Measurements from ENCODE around the gene ZNF837.
"Not testable (repeated sequence)": the region's sequence is repeated elsewhere in the genome, so short reads cannot be mapped to it uniquely, and the experiment has no call there.

The ZNF837 gene

DNA sequence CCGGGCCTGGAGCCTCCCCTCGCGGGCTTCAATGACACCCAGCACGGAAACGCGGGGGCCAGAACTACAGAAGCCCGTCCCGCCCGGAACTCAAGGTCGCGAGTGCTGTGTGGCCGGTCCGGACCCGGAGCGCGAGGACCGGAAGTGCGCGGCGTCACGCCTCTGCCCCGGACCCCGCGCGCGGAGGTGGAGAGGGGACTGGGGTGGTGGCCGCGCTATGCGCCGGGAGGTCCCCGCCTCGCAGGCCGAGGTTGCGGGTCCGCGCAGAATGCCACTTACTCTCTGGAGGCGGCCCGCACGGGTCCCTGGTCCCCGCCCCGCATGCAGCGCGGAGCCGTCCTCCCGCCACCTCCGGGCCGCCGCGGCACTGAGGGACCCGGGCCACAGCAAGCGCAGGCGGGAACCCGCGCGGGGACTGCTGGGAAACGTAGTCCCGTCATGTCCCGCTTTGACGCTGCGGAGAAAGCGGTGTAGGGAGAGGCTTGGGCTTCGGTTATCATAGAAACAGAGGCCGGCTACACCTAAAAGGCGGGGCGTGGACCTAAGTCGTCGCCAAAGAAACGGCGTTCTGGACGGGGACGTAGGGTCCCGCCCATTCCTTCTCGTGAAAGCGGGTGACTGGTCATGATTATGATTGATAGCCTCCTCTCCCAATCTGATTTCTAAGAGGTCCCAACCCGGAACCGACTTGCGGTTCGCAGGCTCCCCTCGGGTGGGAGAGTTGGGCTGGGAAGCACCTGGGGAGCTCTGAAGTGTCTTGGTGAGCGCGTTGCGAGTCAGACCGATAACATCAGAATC, at the start of gene ZNF837:
TSS of gene ZNF837 (minus strand) at position 369 of the 798 bp plus-strand sequence. CDS start 11,698 bp downstream, outside the sequence.
- Mint-ChIP-seq H3K4me1 (peaks cover 32% of the 10 kb centered on the region), H3K36me3 (peaks cover 22% of the 10 kb centered on the region), H3K9me3 (no peaks in the 10 kb centered on the region), H3K4me3 (peak within 1 kb of the TSS; percentile 85), H3K27ac (peak within 1 kb of the TSS; percentile 93)
- DNase-seq (ENCODE audit: low spot score in 2 of 2) (peak; percentile 93 to 98), ATAC-seq (peak; percentile 91)

DNA sequence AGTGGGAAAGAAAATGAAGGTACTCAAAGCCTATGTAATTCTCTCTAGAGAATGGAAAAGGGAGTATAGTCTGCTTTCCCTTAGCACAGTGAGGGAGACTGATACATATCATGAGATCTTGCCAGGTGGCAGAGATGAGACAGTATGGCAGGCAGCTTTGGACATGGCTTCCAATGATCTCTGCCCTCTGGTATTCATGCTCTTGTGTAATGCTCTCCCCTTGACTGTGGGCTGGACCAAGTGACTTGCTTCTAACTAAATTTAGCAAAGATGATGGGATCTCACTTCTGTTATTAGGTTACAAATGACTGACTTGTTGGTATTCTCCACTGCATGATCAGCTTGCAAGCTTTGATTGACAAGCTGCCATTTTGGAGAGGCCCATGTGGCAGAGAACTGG, 48.9 kb upstream of the ZNF837 start:
- no peaks in the 10 kb centered on the region for H3K4me1 Mint-ChIP-seq
- ATAC-seq = no peak
- H3K36me3 Mint-ChIP-seq = peaks cover 22% of the 10 kb centered on the region
- no peak overlapping the region for H3K27ac Mint-ChIP-seq
- no peak overlapping the region for H3K4me3 Mint-ChIP-seq
- DNase-seq (ENCODE audit: low spot score in 2 of 2) = no peak
- H3K9me3 Mint-ChIP-seq = peaks cover 25% of the 10 kb centered on the region

DNA sequence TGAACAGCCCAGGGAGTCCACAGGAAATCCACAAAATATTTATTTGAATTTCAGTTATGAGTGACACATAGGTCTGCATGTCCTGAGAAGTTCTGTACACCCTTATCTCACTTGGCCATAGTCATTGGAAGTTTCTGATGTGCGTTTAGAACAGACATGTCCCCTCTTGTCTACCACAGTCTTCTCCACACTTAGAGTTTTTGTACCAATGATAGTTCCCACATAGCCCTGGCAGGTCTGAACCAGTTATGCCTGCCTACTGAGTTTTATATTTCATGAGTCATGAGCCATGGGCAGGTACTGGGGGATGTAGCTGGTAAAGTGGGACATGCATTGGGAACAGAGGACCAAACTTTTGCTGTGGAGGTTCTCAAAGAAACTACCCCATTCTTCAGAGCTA, 47.8 kb upstream of the ZNF837 start:
- Mint-ChIP-seq H3K4me3 (no peak overlapping the region), H3K9me3 (peaks cover 25% of the 10 kb centered on the region), H3K4me1 (no peaks in the 10 kb centered on the region), H3K27ac (no peak overlapping the region), H3K36me3 (peaks cover 11% of the 10 kb centered on the region)
- no peak for ATAC-seq
- no peak for DNase-seq (ENCODE audit: low spot score in 2 of 2)

DNA sequence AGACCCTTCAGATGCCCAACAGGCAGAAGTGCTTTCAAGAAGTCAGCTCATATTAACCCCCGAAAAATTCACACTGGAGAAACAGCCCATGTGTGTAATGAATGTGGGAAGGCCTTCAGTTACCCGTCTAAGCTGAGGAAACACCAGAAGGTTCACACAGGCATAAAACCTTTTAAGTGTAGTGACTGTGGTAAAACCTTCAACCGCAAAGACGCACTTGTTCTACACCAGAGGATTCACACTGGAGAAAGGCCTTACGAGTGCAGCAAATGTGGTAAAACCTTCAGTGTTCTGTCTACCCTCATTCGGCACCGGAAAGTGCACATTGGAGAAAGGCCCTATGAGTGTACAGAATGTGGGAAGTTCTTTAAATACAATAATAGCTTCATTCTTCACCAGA, 36.2 kb upstream of the ZNF837 start:
- ATAC-seq = no peak

DNA sequence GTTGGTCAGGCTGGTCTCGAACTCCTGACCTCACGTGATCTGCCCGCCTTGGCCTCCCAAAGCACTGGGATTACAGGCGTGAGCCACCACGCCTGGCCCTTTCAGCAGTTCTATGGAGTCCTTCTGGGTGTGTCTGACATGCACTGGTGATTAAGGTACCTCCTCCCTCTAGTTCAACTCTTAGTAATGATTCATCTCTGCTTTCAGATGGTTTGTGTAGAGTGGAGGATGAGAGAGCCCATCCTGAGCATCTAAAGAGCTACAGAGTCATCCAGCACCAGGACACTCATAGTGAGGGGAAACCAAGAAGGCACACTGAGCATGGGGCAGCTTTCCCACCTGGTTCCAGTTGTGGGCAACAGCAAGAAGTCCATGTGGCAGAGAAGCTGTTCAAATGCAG, 35.8 kb upstream of the ZNF837 start:
- DNase-seq (ENCODE audit: low spot score in 2 of 2) = no peak
- Mint-ChIP-seq H3K4me1 (no peaks in the 10 kb centered on the region), H3K9me3 (no peaks in the 10 kb centered on the region), H3K27ac (no peak overlapping the region), H3K36me3 (peaks cover 83% of the 10 kb centered on the region), H3K4me3 (no peak overlapping the region)
- ATAC-seq = peak; percentile 24

More for the DNA sequence above, 36.2 kb upstream of the ZNF837 start:
- no peak for DNase-seq (ENCODE audit: low spot score in 2 of 2)
- Mint-ChIP-seq H3K4me1 (no peaks in the 10 kb centered on the region), H3K36me3 (peaks cover 78% of the 10 kb centered on the region), H3K9me3 (no peaks in the 10 kb centered on the region), H3K27ac (no peak overlapping the region), H3K4me3 (no peak overlapping the region)

DNA sequence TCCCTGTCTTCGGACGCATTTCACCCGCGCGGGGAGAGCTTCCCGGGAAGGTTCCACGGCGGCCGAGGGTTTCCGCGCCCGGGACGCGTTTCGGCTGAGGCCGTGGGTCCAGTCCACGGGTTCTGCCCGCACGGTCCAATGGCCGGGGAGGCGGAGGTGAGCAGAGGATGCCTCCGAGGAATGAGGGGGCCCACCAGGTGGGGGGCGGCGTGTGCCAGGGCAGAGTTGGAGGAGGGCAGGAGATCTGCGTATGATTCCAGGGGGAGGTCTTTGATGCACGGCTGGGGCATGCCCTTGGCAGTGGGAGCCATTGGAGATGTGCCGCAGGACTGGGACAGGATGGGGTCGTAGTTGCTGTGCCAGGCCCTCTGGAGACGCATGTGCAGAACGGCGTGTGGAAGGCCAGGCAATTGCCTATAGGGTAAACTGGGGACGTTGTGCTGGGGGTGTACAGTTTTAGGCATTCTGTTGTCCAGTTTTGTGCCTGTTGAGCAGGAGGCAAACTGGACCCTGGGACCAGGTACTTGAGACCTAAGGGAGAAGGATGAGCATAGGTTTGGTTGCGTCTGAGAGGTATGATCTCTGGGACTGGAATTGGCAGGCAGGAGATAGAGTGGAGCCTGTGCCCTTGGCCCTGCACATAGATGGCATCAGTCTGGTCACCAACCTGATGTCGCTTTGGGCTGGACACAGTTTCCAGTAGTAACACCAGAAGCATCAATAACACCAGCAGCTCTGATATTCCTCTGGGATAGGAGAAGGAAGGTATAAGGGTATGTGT, 28.4 kb upstream of the ZNF837 start:
- Mint-ChIP-seq H3K9me3 (no peaks in the 10 kb centered on the region), H3K4me3 (peak overlapping the region; percentile 92), H3K27ac (peak overlapping the region; percentile 90), H3K36me3 (peaks cover 34% of the 10 kb centered on the region), H3K4me1 (peaks cover 37% of the 10 kb centered on the region)
- peak in 1 of 2 donors; percentile 69 for DNase-seq (ENCODE audit: low spot score in 2 of 2)
- ATAC-seq = peak; percentile 19

DNA sequence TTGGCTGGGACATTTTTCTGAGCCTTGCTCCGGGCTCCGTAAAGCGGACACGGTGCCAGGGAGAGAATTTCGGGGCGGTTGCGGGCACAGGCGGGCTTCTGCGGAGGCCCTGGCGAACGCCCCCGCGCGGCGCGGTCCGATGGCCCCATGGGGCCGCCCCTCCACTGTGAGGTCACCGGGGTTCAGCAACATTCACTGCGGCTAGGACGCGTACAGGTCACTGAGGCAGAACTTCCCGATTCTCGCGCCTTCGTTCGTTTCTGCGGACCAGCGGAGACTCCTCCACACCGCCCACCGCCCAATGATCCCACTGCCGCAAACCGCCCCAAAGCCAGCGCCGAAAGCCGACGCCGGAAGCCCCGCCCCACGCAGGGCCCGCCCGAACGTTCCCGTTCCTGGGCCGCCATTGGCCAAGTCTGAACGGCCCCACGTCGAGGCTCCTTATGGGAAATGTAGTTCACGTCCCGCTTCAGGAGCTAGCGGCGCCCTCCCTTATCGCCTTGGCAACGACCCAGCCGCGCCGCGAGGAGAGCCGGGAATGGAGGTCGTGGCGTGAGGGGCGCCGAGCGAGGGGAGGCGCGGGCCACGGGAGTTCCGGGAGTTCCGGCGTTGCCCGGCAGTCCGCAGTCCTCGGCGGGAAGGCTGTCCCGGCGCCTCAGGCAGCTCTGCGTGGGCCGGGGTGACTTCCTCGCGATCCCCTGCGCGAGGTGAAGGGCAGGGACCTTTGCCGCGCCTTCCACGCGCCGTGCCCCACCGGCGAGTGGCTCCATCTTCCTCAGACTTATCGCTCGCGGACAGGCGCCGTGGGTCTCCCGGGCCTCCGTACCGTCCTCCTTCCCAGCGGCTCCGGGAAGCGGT, 27.6 kb upstream of the ZNF837 start, which contains the start of gene ZNF584:
TSS of gene ZNF584 (plus strand) at position 498 of the 858 bp plus-strand sequence. CDS start 499 bp downstream, outside the sequence.
- DNase-seq (ENCODE audit: low spot score in 2 of 2) (peak; percentile 92 to 97), ATAC-seq (peak; percentile 96)
- peak within 1 kb of the TSS; percentile 92 for H3K4me3 Mint-ChIP-seq
- H3K9me3 Mint-ChIP-seq = no peaks in the 10 kb centered on the region
- peaks cover 27% of the 10 kb centered on the region for H3K36me3 Mint-ChIP-seq
- H3K4me1 Mint-ChIP-seq = peaks cover 37% of the 10 kb centered on the region
- peak within 1 kb of the TSS; percentile 90 for H3K27ac Mint-ChIP-seq

DNA sequence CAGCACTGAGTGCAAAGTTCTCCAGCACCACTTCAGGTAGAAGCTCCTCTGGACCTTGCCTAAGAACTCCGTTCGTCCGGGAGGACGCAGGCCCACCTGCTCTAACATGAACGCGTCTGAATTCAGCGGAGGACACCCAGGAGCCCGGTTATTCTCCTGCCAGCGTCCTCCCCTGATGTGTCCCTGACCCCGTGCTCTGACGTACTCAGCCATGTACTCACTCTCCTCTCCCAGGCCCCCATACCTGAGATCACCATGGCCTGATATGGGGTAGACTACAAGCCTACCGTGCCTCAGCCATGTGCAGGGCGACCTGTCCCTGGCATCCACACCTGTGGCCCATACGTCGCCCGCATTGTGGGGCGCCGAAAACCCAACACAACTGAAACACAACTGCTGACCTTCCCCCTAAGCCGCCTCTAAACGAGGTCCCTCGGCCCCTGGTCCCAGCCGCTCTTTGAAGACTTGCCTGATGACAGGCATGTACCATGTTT, 26.9 kb upstream of the ZNF837 start:
- ATAC-seq (peak; percentile 49), DNase-seq (ENCODE audit: low spot score in 2 of 2) (no peak)
- H3K27ac Mint-ChIP-seq = peak overlapping the region; percentile 90
- no peaks in the 10 kb centered on the region for H3K9me3 Mint-ChIP-seq
- H3K4me3 Mint-ChIP-seq = peak overlapping the region; percentile 92
- peaks cover 37% of the 10 kb centered on the region for H3K4me1 Mint-ChIP-seq
- H3K36me3 Mint-ChIP-seq = peaks cover 20% of the 10 kb centered on the region

DNA sequence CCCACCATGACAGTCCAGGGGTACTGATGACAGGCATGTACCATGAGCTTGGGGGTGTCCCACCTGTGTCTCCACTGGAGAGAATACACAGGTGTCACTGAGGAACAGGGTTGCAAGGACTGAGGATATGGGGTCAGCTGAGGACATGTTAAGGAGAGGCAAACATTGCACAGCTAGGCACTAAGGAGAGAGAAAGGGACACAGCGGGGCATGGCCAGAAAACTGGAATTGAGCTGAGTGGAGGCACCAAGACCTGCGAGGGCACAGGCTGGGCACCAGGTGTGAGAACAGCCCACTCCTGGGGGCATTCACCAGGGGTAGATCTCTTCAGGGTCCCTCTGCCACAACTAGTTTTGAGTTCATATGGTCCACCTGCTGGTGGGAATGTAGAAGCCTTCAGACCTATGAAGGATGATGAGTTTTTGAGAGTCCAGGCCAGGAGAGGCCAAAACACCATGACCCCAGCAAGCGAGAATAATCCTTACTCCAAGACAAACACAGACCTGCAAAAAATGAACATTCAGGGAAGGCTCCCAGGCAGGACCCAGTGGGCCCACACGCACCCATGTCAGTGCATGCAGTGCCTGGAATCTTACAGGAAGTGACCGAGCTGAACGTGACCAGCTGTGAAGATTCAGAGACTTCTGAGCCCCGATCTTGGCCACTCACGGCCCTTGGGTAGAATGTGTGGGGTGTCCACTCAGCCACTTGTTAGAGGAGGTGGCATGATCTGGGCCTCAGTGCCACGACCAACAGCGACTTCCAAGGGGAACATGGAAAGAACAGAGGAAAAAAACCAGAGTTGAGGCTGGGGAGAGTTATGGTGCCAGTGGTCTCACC, 26.2 kb upstream of the ZNF837 start:
- Mint-ChIP-seq H3K4me3 (peak overlapping the region; percentile 92), H3K4me1 (peaks cover 37% of the 10 kb centered on the region), H3K27ac (peak overlapping the region; percentile 90), H3K9me3 (no peaks in the 10 kb centered on the region), H3K36me3 (peaks cover 14% of the 10 kb centered on the region)
- ATAC-seq (no peak), DNase-seq (ENCODE audit: low spot score in 2 of 2) (no peak)

DNA sequence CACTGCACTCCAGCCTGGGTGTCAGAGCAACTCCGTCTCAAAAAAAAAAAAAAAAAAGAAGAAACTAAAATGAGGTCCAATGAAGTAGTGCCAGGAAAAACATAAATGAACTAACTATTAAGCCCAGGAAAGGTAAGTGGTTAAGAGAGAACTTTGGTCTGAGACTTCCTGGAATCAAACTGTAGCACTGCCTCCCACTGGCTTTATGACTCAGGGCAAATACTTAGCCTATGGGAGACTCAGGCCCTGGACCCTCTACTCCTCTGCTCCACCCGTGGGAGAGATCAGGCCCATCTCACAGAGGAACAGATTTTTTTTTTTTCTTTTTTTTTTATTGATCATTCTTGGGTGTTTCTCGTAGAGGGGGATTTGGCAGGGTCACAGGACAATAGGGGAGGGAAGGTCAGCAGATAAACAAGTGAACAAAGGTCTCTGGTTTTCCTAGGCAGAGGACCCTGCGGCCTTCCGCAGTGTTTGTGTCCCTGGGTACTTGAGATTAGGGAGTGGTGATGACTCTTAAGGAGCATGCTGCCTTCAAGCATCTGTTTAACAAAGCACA, 23.2 kb upstream of the ZNF837 start:
- H3K27ac Mint-ChIP-seq; H3K9me3 Mint-ChIP-seq; DNase-seq (ENCODE audit: low spot score in 2 of 2); ATAC-seq; H3K4me3 Mint-ChIP-seq: not testable (repeated sequence)
- H3K36me3 Mint-ChIP-seq = peaks cover 15% of the 10 kb centered on the region
- H3K4me1 Mint-ChIP-seq = peaks cover 39% of the 10 kb centered on the region

DNA sequence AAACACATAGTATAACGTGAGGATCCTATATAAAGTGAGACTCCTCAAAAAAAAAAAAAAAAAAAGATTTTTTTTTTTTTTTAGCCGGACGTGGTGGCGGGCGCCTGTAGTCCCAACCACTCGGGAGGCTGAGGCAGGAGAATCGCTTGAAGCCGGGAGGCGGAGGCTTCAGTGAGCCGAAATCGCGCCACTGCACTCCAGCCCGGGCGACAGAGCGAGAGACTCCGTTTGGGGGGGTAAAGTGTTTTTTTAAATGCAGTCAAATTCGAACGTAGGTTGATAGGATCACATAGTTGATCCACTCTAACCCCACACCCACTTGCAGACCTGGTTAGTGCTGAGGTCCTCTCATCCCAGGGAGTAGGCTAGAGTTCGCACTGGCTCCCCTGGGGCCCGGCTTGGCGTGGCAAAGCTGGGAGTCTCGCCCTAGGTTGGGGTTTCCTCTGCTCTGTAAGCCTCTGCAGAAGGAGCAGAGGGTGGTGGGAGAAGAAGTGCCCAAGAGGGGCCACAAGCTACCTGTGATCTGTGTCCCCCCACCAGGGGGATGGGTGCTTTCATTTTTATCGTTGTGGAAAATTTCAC, 21.1 kb upstream of the ZNF837 start:
- Mint-ChIP-seq H3K9me3 (no peaks in the 10 kb centered on the region), H3K36me3 (peaks cover 15% of the 10 kb centered on the region), H3K4me3 (peak overlapping the region; percentile 88), H3K27ac (peak overlapping the region; percentile 96), H3K4me1 (peaks cover 23% of the 10 kb centered on the region)
- DNase-seq (ENCODE audit: low spot score in 2 of 2) (no peak), ATAC-seq (no peak)

DNA sequence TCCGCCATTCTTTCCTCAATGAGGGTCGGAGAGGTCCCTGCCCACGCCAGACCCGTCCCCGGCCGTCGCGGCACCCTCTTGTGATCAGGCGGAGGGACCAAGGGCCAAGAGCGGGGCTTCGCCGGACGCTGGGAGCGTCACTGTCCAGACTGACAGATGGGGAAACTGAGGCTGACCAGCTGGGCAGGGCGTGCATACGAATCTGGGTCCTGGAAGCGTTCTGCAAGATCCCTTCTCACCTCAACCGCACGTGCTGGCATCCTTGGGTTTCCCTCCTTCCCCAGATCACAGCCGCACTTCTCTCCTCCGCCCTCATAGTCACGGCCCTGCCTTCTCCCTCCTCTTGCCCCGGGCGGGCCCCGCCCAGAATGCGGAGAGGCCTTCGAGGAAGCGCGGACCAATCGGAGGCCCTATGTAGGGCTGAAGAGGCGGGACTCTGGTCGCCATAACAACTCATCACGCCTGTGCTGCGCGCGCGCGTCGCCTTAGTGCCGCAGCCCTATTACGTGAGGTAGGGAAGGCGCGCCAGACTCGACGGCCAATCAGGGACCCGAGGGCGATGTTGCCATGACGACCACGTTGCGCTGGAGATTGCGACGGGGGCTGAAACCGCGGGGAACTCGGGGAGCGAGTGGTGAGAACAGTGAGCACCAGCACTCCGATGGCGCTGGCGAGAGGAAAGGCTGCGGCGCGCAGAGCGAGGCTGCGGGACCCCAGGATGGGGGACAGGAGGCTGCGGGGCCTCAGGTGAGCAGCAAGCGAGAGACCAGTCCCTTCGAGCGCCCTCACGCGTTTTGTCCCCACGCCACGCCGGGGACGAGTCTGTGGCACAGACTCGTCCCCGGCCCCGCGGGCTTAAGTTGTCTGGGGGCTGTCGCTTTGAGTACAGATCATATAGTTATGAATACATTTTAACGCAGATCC, 20.3 kb upstream of the ZNF837 start:
- Mint-ChIP-seq H3K27ac (peak overlapping the region; percentile 96), H3K9me3 (no peaks in the 10 kb centered on the region), H3K36me3 (peaks cover 15% of the 10 kb centered on the region), H3K4me1 (peaks cover 15% of the 10 kb centered on the region), H3K4me3 (peak overlapping the region; percentile 88)
- DNase-seq (ENCODE audit: low spot score in 2 of 2) (peak; percentile 97 to 99), ATAC-seq (peak; percentile 98)
